Measurements from ENCODE around the gene CDH8.
"Not testable (repeated sequence)": the region's sequence is repeated elsewhere in the genome, so short reads cannot be mapped to it uniquely, and the experiment has no call there.

CDH8 gene

DNA sequence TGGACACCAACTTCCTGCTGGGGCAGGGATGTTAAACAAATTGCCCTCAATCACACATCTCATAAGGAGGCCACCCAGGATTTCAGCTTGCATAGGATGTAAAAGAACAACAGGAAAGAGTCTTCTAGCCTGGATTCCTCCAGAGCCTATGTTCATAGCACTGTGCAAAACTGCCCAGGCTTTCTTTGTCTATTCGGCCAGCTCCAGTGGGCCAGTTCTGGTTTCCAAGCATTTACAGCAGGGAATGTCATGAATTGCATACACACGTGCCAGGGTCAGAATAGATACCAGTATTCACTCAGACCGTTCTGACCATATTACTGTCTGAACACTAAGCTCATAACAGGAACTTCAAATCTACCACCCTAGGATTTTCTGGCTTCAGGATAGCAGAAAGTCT lies 273.2 kb downstream of the CDH8 start:
- DNase-seq: no peak

DNA sequence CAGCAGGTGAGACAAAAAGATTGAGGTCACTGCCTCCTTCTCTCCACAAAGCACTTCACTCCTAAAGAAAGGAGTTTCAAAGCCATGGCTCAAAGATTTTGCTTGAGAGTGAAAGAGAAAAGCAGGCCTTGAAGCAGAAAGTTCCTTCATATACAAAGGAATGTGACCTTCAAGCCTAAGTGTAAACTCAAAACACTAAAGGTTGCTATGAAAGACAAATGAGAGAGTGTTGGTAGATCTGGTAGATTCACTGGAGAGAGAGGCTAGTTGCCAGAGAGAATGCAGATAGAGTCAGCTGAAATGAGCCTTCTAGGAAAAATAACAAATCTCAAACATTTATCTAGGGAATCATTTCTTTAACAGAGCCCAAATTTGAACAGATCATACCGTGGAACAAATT lies 305.2 kb downstream of the CDH8 start:
- DNase-seq: no peak

DNA sequence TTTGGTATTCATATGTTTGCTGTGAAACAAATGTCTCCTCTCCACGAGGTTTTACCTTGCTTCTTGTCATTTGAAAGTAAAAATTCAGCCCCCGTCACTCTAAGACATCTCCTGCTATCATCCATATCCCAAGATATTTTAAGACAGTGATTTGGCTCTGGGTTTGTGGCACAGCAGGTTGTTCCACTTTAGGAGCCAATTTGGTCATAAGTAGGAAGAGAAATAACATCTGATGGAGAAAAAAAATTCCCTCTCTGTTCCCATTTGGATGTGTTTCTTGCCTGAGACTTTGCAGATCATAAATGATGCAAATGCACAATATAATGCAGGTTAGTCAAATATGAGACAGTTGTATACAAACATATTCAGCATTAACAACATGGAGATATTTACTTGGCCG lies 309.5 kb downstream of the CDH8 start:
- DNase-seq: no peak

DNA sequence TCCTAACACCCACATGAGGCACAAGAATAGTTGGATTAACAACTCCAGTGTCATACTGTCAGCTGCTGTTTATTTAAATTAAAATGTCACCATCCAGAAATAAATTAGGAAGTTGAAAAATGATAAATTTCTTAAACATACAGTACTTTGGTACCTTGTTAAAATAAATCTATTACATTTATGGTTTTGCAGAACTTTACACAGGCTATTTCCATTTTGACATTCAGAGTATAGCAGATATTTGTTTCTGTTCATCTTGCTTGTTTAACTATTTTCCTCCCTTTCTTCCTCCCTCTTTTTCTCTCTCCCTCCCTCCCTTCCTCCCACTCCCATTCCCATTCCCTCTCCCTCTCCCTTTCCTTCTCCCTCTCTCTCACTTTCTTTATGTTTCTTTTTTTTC lies 310.1 kb downstream of the CDH8 start:
- no peak for DNase-seq

DNA sequence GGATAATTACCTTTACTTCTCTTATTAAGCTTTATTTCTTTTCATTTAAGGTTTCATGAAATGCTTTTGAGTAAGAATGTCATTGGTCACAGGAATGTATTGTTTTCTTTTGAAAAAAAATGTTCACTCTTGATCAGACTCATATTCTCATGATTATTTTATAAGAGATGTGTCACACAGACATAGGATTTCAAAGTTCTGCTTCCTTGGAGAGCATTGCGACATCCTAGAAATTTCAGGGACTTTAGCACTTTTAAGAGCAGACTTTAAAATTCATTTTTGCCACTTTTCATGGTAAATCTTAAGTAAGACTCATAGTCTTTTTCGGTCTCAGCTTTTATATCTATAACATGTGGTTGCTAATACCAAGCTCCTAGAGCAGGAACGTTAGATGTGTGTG lies 314.7 kb downstream of the CDH8 start:
- no peak for DNase-seq

DNA sequence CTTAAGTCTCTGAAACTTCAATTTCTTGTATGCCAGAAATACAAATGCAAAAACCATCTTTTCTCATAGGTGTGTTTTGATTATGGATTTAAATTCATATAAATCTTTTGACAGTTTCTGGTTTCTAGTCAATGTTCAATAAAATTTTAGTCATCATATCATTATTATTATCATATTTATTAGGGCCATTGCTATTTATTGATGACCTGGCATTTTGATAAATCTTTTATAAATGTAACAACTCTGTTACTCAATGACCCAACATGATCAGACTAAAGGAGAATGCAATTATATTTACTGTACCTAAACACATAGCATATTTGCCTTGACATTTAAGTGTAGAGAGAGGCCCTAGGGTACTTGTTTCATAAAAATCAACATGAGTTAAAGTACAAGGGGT lies 320.8 kb downstream of the CDH8 start:
- no peak for DNase-seq

DNA sequence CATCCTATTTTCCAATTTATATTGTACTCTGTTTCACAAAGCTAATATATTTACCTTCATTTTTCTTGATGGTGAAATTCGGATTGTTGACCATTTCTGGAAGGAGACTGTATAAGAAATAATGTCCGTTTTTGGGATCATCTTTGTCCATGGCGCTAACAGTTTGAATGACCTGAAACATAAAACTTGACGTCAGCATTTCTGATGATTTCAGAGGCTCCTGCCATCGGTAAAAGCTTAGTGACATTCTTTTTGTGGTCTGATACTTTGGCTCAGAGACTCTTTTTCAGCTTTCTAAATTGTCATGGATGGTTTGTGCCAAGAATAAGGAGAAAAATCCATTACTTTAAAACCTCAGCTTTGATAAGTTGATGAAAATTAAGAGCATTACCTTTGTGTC lies 322.5 kb downstream of the CDH8 start:
- DNase-seq: no peak

DNA sequence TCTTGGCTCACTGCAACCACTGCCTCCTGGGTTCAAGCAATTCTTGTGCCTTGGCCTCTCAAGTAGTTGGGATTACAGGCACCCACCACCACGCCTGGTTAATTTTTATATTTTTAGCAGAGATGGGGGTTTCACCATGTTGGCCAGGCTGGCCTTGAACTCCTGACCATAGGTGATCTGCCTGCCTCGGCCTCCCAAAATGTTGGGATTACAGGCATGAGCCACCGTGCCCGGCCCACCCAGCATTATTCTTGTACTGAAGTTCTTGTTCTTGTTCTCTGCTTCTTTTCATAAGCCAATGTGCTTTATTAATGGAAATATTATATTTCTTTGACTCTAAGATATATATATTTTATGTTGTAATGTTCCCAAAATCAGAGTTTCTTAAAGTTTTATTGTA lies 336.6 kb downstream of the CDH8 start:
- DNase-seq: not testable (repeated sequence)

DNA sequence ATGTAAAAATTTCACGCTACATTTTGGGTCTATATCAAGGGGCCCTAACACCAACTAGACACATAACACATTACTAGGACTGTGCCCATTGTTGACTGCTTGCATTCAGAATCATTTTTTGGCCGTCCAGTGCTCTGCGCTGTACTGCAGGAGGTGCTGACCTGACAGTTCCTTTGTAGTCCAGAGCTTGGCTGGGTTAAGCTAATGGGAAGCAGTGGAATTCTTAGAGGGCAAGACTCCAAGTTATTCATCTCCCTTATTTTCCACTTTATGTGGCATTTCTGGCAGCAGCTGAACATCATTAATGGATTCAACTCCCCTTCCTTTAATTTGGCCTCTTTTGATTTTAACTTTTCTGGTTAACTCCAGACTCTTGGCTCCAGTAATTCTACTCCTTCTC lies 351.7 kb downstream of the CDH8 start:
- DNase-seq: no peak

DNA sequence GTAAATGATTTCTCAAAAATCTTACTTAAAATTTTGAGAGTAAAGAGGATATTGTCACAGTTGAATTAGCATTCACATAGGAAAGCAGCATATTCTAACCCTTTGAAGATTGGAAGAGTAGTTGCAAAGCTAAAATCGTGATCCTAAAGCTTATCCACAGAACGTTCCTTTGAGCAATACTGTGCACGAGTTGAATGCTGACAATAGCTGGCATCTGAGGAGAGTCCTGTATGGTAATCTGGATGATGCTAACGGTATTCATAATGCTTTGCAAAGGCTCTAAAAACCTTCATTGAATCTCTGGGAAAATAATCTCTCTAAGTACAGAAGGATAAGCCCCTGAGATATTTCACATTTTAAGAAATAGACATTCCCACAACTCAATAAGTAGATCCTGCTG lies 354.6 kb downstream of the CDH8 start:
- DNase-seq: no peak

DNA sequence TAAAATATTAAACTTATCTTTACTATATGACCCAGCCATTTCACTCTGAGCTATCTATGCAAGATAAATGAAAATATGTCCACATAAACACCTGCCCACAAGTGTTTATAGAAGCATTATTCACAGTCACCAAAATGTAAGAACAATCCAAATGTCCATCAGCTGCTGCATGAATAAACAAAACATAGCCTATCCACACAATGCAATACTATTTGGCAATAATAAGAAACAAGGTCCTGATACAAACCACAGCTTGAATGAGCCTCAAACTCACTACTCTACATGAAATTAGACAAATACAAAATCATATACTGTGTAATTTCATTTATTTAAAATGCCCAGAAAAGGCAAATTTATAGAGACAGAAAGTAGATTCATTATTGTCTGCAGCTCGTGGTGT lies 355.1 kb downstream of the CDH8 start:
- no peak for DNase-seq

DNA sequence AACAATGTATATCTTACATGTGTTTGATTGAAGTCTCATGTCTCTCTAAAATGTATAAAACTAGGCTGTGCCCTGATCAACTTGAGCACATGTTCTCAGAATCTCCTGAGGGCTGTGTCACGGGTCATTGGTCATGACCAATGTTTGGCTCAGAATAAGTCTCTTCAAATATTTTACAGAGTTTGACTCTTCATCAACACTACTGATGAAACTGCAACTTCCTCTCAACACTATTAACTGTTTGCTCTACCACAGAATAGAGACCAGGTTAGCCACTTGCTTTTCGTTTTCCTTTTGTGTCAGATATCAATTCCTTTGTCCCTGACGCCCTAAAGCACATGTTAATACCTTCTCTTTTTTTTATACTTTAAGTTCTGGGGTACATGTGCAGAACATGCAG lies 358.1 kb downstream of the CDH8 start:
- no peak for DNase-seq

DNA sequence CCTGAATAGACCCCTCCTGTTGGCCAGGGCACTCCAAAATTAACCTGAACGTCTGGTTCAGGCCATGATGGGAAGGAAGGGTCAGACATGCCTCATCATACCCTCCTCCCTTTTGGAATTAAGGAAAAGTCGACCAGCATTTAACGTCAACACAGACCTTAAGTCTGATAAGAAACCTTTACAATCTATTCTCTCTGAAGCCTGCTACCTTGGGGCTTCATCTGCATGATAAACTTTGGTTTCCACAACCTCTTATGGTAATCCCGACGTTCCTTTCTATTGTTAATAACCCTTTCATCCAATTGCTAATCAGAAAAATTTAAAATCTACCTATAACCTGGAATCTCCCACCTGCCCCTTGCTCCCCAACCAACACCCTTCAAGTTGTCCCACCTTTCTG lies 358.5 kb downstream of the CDH8 start:
- DNase-seq: no peak

DNA sequence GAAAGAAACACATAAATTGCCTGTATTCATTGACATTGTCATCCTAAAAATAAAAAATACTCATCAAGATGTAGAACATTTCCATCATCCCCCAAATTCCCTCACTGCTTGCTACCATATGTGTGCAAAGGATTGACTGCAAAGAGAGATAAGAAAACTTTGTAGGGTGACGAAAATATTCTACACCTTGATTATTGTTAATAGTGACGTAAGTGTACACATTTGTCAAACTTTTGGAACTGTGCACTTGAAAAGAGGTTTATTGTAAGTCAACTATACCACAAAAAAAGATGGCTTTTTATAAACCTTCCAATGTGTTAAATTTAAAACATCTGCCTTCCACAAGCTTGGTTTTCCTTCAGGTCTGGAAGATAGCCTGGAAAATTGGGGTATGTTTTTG lies 359.5 kb downstream of the CDH8 start:
- no peak for DNase-seq

DNA sequence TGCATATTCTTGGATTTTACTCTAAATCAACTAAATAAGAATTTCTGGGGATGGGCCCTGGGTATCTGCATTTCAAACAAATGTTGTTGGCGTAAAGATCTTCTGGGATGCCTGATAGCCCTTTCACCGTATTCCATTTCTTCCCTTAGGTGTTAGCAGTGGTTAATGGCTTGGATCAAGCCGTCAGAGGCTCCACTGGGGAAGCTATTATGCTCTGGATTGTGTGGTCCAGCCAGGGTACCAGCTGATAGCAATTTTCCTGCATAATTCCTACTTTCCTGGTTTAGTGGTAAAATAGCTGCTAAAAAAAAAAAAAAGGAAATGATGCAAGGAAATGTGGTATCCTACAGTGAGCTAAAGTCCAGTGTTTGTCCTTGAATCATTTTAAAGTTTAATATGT lies 365.1 kb downstream of the CDH8 start:
- DNase-seq: no peak

DNA sequence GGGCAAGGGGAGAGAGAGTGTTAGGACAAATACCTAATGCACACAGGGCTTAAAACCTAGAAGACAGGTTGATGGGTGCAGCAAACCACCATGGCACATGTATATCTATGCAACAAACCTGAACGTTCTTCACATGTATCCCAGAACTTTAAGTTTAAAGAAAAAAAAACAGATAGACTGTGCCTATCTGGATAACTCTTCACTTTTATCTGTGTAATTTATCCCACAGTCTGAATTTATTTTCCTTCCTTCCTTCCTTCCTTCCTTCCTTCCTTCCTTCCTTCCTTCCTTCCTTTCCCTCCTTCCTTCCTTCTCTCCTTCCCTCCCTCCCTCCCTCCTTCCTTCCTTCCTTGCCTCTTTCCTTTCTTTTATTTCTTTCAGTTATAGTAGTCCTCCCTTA lies 370.7 kb downstream of the CDH8 start:
- no peak for DNase-seq

DNA sequence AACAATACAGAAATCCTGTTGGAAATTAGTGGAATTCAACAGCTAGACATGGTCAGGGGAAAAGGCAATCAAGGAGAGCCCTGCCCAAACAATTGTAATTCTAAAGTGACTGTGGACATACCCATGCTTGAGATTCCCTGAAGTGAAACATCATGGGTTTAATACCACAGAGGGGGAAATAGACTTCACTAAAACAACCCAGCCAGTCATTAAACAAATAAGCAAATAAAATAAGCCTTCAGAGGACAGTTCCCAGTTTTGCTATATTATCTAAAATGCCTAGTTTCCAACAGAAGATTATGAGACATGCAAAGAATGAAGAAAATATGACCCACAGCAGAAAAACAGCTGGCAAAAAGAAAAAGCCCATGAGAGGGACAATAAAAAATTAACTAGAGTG lies 376.3 kb downstream of the CDH8 start:
- DNase-seq: no peak

DNA sequence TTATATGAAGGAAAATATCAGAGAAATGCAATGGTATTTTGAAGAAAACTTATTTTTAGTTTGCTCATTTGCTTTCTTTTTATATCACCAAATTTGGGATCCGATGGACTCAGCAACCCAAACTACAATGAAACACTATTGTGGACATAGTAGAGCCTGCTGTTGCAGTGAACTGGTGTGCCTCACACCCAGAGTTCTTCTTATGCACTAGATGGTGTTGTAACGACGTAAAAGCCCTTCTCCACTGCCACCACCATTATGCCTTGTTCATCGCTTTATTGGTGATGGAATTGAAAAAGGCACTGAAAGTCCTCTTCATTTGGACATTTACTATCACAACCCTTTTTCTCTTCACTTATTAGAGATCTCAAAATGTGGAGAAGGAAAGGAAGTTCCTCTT lies 381.3 kb downstream of the CDH8 start:
- no peak for DNase-seq

DNA sequence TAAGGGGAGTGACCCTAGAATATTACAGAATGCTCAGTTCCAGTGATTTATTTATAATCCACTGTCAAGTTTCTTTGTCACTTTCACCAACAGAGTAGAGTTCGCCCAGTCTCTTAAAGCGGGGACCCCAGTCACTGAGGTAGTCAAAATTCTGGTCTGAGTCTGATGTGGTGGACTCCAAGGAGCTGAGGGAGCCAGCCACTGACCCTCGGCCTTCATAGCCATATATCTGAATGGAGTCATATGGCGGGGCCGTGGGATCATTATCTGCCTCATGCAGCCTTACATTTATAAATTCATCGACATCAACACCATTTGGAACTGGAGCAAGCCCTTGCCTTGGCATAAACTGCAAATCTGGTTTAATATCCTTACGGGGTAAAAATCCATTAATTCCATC lies 382.7 kb downstream of the CDH8 start:
- DNase-seq: no peak

DNA sequence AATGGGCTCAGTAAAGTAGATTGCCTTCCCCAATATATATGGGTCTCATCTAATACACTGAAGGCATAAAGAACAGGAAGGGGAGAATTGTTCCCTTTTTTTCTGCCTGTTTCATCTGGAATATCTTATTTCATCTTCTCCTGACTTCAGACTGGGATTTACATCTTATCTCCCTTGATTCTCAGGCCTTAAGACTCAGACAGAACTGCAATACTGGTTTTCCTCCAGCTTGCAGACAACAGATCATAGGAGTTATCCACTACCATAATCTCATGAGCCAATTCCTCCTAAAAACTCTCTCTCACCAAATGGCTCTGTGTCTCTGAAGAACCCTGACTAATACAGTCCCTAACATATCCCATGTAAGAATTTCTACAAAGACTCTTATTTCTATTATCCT lies 390.7 kb downstream of the CDH8 start:
- DNase-seq: no peak

DNA sequence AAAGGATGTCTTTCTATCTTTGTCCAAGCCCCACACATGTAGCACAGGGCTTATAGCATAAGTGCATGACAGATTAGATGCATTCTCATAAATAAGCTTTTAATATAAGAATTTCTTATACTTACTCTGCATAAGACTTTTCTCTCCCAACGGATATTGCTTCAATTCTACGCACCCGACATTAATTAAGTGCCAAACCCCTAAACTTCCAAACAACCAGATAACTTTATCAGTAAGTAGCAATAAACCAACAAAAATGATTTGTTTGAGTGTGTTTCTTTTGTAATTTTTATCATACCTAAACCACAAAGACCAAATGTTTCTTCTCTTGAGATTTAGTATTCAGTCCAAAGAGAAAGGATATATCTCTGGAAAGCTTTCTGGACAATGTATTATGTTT lies 391.5 kb downstream of the CDH8 start:
- DNase-seq: no peak

DNA sequence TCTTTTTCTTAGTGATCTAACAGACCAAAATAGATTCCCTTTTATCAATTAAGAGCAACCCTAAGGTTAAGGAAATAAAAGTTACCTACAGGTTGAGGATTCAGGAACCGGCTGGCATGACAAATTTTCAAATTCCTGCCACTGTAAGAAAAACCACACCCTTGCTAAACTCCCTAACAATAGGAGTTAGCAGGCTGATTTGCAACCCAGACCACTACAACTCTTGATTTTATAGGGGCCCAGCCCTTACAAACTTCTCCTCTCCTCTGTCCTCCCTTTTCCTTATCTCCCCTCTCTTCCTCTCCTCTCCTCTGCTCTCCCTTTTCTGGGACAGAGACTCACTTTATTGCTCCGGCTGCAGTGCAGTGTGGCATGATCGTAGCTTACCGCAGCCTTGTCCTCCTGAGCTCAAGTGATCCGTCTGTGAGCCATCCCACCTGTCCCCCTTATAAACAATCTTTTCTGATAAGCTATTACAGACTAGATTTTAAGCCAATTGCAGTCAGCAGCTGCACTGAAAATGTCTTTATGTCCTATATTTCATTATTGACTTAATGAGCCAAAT lies 418.9 kb downstream of the CDH8 start:
- no peak for DNase-seq

DNA sequence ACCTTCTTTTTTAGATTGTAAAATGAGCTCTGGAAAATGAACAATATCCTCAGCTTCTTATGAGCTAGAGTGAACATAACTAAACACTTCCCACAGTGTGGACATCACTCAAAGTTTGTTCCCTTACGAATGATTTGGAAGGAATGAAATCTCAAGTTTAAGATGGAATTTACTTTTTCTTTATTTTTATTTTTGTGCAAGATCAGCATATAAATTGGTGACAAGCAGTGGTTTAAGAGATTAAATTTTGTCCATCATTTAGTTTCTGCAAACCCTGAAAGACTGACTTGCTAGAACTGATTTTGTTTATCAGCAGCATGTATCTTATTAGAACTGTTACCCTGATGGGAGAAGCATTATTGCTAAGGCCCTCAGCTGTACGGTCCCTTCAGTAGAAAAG lies 420.1 kb downstream of the CDH8 start:
- no peak for DNase-seq

DNA sequence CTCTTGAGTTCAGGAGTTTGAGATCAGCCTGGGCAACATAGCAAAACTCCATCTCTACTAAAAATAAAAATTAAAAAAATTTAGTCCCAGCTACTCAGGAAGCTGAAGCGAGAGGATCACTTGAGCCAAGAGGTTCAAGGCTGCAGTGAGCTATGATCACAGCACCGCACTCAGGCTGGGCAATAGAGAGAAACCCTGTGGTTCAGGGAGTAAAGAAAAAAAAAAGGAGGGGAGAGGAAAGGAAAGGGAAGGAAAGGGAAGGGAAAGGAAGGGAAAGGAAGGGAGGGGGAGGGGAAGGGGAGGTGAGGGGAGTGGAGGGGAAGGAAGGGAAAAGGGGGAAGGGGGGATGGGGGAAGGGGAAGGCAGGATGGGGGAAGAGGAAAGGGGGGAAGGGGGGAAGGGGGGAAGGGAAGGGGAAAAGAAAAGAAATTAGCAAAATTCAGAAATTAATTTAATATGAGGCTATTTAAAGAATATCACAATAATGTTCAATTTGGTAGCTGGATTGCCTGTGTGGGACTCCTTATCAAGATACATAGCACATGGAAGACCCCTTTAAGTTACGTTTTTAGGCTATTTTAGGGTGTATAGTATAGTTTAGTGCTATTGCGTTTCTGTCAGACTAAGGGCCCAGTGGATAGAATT lies 424.3 kb downstream of the CDH8 start:
- DNase-seq: no peak

DNA sequence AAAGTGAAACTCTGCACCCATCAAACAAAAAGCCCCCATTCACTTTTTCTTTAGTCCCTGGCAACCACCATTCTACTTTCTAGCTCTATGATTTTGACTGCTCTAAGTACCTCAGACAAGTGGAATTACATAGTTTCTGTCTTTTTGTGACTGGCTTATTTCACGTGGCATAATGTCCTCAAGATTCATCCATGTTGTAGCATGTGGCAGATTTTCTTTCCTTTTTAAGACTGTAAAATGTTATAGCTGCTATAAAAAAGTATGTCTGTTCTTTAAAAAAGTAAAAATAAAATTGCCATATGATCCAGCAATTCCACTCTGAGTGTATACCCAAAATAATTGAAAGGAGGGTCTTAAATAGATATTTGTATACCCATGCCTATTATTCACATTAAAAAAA lies 429.7 kb downstream of the CDH8 start:
- DNase-seq: no peak
